GM23248 (cell line): ENCODE data around the gene CIB2. TPM values are rescaled to one million over a fixed set of nuclear protein-coding genes. Genes with fewer than 3 reads are reported as not detected.

Source experiments
- DNase-seq: peaks from one replicate; pipeline ENCODE4 v3.0.0-alpha.2; 2015
- H2AFZ ChIP-seq: fragments of 200-600 bp; sonication (generic); 2 replicates; pipeline ENCODE4 v1.6.1; 2016; ENCODE audit warnings: antibody characterized with exemption
- H3F3A ChIP-seq: fragments of 200-600 bp; sonication (generic); 2 replicates; pipeline ENCODE4 v1.6.1; 2016; ENCODE audit warnings: mild to moderate bottlenecking, antibody characterized with exemption, mixed run types; ENCODE audit not compliant: insufficient read depth
- H3K27ac ChIP-seq: fragments of 200-600 bp; sonication (generic); 2 replicates; pipeline ENCODE4 v1.5.1; 2016; ENCODE audit warnings: mild to moderate bottlenecking
- H3K27me3 ChIP-seq: fragments of 200-600 bp; sonication (generic); replicated peaks from 2 replicates; pipeline ENCODE4 v1.6.1; 2016; ENCODE audit warnings: mild to moderate bottlenecking; ENCODE audit not compliant: insufficient read depth
- H3K36me3 ChIP-seq: fragments of 200-600 bp; sonication (generic); 2 replicates; pipeline ENCODE4 v1.6.1; 2016; ENCODE audit warnings: low read depth, mild to moderate bottlenecking
- H3K4me1 ChIP-seq: fragments of 200-600 bp; sonication (generic); 2 replicates; pipeline ENCODE4 v1.6.1; 2016; ENCODE audit warnings: mild to moderate bottlenecking; ENCODE audit not compliant: insufficient read depth
- H3K4me2 ChIP-seq: fragments of 200-600 bp; sonication (generic); one replicate; pipeline ENCODE4 v1.6.1; 2016; ENCODE audit warnings: mild to moderate bottlenecking; ENCODE audit not compliant: unreplicated experiment
- H3K4me3 ChIP-seq: fragments of 200-600 bp; sonication (generic); 2 replicates; pipeline ENCODE4 v1.5.1; 2016; ENCODE audit warnings: mild to moderate bottlenecking
- H3K79me2 ChIP-seq: fragments of 200-600 bp; sonication (generic); 2 replicates; pipeline ENCODE4 v1.6.1; 2016; ENCODE audit warnings: mild to moderate bottlenecking; ENCODE audit not compliant: insufficient read depth
- H3K9ac ChIP-seq: fragments of 200-600 bp; sonication (generic); 2 replicates; pipeline ENCODE4 v1.6.1; 2016; ENCODE audit warnings: mild to moderate bottlenecking
- H3K9me2 ChIP-seq: fragments of 200-600 bp; sonication (generic); 2 replicates; pipeline ENCODE4 v1.6.1; 2016; ENCODE audit warnings: mixed run types, mild to moderate bottlenecking, moderate library complexity; ENCODE audit not compliant: insufficient read depth
- H3K9me3 ChIP-seq: fragments of 200-600 bp; sonication (generic); one replicate; pipeline ENCODE4 v1.6.1; 2017; ENCODE audit warnings: low read depth
- H4K20me1 ChIP-seq: fragments of 200-600 bp; sonication (generic); 2 replicates; pipeline ENCODE4 v1.6.0; 2016; ENCODE audit not compliant: insufficient read depth
- EZH2 ChIP-seq: fragments of 200-600 bp; sonication (generic); IDR thresholded peaks from 2 replicates; pipeline ENCODE4 v1.6.1; 2018; ENCODE audit warnings: antibody characterized with exemption, mild to moderate bottlenecking; ENCODE audit not compliant: insufficient read depth, poor library complexity, severe bottlenecking
- EZH2phosphoT487 ChIP-seq: fragments of 200-600 bp; sonication (generic); IDR thresholded peaks from 2 replicates; pipeline ENCODE4 v1.6.1; 2018; ENCODE audit warnings: antibody characterized with exemption, moderate library complexity, mild to moderate bottlenecking, low read depth; ENCODE audit not compliant: insufficient read depth
- WGBS, 2 experiments: methylation state at CpG; one replicate each; pipeline ENCODE4 v1.1.6; 2015 to 2017; ENCODE audit warnings: low lambda C conversion rate in 2 of 2, low coverage in 1 of 2; ENCODE audit errors: missing lambda C conversion rate in 2 of 2; 5-methylcytosine and 5-hydroxymethylcytosine counted together
- in situ Hi-C: fragments of 300-500 bp; cut with MboI; formaldehyde crosslinking; loops from 2 replicates; pipeline ENCODE4 v1.15.0; 2020
- polyA plus RNA-seq: library from polyadenylated mRNA; unstranded; fragments of >200 nt; fragmentation: Nextera tagmentation; extraction: Ambion mirVana; gene quantifications from 2 replicates; pipeline ENCODE4 v1.2.1, GENCODE V29; 2016
- total RNA-seq: library from RNA; depleted of rRNA; stranded (reverse); fragments of >200 nt; shearing (Covaris generic); gene quantifications from 2 replicates; pipeline ENCODE4 v1.2.3, GENCODE V29; 2014

Gene CIB2
- total and polyA plus RNA-seq, 2 experiments from 2014 or later, result 2.9 to 3.4 TPM

GRCh38 chr15:78170848-78171773 lies 39.9 kb upstream of the CIB2 start:
- no peak overlapping the region for H2AFZ ChIP-seq
- in situ Hi-C loops, result no loop called here
- no peaks in the 10 kb centered on the region for H3K27me3 ChIP-seq
- no peaks in the 10 kb centered on the region for H3K79me2 ChIP-seq
- no peak overlapping the region for H3K4me3 ChIP-seq
- no peak for TF ChIP-seq EZH2
- no peak for TF ChIP-seq EZH2phosphoT487
- no peaks in the 10 kb centered on the region for H3K9me2 ChIP-seq
- peaks cover 23% of the 10 kb centered on the region for H3K36me3 ChIP-seq
- no peak overlapping the region for H3K9ac ChIP-seq
- no peak for DNase-seq
- no peaks in the 10 kb centered on the region for H3K9me3 ChIP-seq
- H3K4me2 ChIP-seq, result no peak overlapping the region
- H4K20me1 ChIP-seq, result no peaks in the 10 kb centered on the region
- H3K4me1 ChIP-seq, result no peaks in the 10 kb centered on the region
- H3F3A ChIP-seq, result no peaks in the 10 kb centered on the region
- H3K27ac ChIP-seq, result no peak overlapping the region
- 92% methylated on average over 17 of the region's 17 CpGs for WGBS, 2 experiments

- Histone ChIP-seq H3K9ac (no peak overlapping the region), H2AFZ (no peak overlapping the region), H3K4me2 (no peak overlapping the region), H3K36me3 (peaks cover 33% of the 10 kb centered on the region), H3K4me3 (no peak overlapping the region), H3K79me2 (no peaks in the 10 kb centered on the region), H3K27ac (no peak overlapping the region), H3K9me3 (no peaks in the 10 kb centered on the region), H3F3A (no peaks in the 10 kb centered on the region), H4K20me1 (no peaks in the 10 kb centered on the region), H3K4me1 (no peaks in the 10 kb centered on the region), H3K9me2 (no peaks in the 10 kb centered on the region), H3K27me3 (no peaks in the 10 kb centered on the region)
- in situ Hi-C loops, result no loop called here
- WGBS, 2 experiments, result 98 to 100% methylated on average over 5 of the region's 5 CpGs
- no peak for DNase-seq
- TF ChIP-seq EZH2 (no peak), EZH2phosphoT487 (no peak)
Measured at GRCh38 chr15:78168608-78169007, 37.4 kb upstream of the CIB2 start.

- Histone ChIP-seq H3K27ac (no peak overlapping the region), H3K4me3 (no peak overlapping the region), H3K9me3 (no peaks in the 10 kb centered on the region), H2AFZ (no peak overlapping the region), H3K79me2 (no peaks in the 10 kb centered on the region), H3F3A (no peaks in the 10 kb centered on the region), H3K4me1 (no peaks in the 10 kb centered on the region), H3K9me2 (no peaks in the 10 kb centered on the region), H3K4me2 (no peak overlapping the region), H3K36me3 (peaks cover 42% of the 10 kb centered on the region), H3K27me3 (no peaks in the 10 kb centered on the region), H4K20me1 (no peaks in the 10 kb centered on the region), H3K9ac (no peak overlapping the region)
- 98 to 99% methylated on average over 10 of the region's 10 CpGs for WGBS, 2 experiments
- TF ChIP-seq EZH2, result no peak
- no peak for TF ChIP-seq EZH2phosphoT487
- in situ Hi-C loops, result no loop called here
- no peak for DNase-seq
Measured at GRCh38 chr15:78167227-78167888, 36.1 kb upstream of the CIB2 start.

GRCh38 chr15:78164010-78164409 lies 32.8 kb upstream of the CIB2 start:
- Histone ChIP-seq H3K36me3 (peaks cover 33% of the 10 kb centered on the region), H3K27me3 (no peaks in the 10 kb centered on the region), H3K79me2 (no peaks in the 10 kb centered on the region), H3K4me2 (no peak overlapping the region), H3K4me1 (no peaks in the 10 kb centered on the region), H3K9me3 (no peaks in the 10 kb centered on the region), H3K9ac (no peak overlapping the region), H3K9me2 (no peaks in the 10 kb centered on the region), H4K20me1 (no peaks in the 10 kb centered on the region), H2AFZ (no peak overlapping the region), H3K27ac (no peak overlapping the region), H3K4me3 (no peak overlapping the region), H3F3A (no peaks in the 10 kb centered on the region)
- 91 to 100% methylated on average over 2 of the region's 2 CpGs for WGBS, 2 experiments
- in situ Hi-C loops, result no loop called here
- DNase-seq, result no peak
- TF ChIP-seq EZH2, result no peak
- no peak for TF ChIP-seq EZH2phosphoT487
